DMS114 treated with DMSO at 0.1 percent for 48 hours (cell line): ENCODE measurements around the gene NLN.
"Not testable (repeated sequence)": the region's sequence is repeated elsewhere in the genome, so short reads cannot be mapped to it uniquely, and the experiment has no call there.

Experiments
- DNase-seq: peaks from one replicate; lab custom pipeline; 2025; ENCODE audit not compliant: unreplicated experiment; lab: John Stamatoyannopoulos, UW

NLN gene

DNA sequence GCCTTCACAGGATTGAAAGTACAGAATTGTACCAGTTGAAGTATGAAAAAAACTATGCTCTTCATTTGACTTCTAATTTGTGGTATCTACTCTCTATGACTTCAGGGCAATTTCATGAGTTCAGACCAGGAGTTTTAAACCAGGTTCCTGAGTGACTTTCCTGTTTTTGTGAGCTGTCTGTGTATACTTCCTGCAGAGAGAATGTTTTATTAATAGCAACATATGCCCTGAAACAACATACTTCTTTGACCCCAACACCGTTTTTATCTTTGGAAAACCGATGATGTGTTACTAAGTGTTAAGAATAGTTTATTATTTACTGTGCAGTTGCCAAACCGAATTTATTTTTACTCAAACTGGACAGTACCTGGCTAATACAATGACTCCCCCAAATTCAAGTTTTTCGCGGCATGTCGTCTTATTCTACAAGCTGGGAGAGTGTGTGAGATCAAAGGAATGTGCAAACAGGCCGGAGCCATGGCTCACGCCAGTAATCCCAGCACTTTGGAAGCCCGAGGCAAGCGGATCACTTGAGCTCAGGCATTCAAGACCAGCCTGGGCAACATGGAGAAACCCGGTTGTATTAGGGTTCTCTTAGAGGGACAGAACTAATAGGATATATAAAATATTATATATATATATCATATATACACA, 145.7 kb downstream of the NLN start:
- no peak for DNase-seq

DNA sequence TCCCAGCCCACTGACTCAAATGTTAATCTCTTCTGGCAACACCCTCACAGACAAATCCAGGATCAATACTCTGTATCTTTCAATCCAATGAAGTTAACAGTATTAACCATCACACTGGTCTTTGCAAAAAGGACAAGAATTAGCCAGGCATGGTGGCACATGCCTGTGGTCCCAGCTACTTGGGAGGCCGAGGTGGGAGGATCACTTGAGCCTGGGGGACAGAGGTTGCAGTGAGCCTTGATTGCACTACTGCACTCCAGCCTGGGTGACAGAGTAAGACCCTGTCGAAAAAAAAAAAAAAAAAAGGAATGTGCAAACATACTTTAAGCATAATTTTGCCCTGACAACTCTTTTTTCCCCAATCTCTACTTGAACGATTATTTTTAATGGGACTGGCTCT, 146.5 kb downstream of the NLN start:
- DNase-seq, result no peak

DNA sequence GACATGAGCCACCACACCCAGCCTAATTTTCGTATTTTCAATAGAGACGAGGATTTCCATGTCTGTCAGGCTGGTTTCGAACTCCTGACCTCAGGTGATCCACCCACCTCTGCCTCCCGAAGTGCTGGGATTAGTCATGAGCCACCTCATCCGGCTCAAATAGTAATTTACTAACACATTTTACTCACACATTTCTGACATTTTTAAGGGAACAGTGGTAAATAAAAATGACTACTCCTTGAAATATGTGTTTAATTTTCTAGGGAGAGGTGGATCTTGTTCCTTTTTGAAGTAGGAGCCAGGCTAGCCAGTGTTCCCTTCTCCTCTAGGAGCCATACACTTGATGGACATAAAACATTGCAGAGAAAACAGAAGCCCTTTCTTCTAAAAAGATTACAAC, 149.2 kb downstream of the NLN start:
- no peak for DNase-seq

DNA sequence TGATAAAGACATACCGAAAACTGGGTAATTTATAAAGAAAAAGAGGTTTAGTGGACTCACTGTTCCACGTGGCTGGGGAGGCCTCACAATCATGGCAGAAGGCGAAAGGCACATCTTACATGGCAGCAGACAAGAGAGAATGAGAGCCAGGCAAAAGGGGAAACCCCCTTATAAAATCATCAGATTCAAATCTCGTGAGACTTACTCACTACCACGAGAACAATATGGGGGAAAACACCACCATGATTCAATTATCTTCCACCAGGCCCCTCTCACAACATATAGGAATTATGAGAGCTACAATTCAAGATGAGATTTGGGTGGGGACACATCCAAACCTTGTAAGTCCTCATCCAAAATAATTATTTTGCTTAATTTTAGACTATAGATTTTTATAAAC, 149.8 kb downstream of the NLN start:
- not testable (repeated sequence) for DNase-seq

DNA sequence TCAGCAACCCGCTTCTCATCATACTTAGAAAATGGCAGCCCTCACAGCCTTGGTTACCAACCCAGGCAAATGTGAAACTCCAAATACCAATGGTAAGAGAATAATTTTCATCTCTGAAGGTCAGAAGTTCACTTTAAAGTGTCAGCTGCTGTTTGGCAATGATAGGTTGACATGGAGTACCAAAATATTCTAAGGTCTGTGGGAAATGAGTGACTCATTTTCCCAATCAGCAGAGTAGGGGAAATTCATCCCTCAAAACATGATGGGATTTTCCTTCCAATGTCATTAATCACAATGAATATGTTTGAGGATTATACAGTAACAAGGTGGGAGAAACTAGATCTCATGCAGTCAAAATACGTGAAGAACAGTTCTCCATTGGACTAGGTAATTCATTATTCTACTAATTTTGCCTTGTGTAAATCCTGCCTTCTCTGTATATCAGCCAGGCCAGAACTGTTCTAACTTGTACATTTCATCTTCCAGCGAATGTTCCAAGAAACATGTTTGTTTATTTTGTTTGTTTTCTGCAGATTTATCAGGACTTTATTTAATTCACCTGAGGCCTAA, 151.3 kb downstream of the NLN start:
- DNase-seq, result no peak

DNA sequence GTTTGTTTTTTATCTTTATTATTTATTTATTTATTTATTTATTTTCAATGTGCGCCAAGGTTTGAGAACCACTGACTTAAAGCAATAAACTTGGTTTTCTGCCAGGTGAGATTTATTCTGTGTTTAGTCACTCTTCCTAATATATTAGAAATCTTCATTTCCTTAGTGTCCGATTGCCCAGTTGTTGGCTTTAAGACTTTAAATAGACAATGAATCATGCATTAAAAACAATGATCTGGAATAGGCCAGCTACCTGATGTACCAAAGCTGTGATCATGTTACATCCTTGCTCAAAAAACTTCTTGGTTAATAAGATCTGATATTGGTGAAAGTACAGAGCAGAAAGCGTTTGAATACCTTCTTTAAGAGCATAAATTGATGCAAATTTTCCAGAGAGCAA, 152.2 kb downstream of the NLN start:
- no peak for DNase-seq

DNA sequence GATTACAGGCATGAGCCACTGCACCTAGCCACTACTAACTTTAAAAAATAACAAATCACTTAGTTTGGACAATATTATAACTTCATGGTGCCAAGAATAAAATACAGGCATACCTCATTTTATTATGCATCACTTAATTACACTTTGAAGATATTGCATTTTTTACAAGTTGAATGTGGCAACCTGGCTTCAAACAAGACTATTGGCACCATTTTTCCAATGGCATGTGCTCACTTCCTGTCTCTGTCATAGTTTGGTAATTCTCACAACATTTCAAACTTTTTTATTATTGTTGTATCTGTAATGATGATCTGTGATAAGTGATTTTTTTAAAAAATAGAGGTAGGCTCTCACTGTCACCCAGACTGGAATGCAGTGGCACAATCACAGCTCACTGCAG, 154.5 kb downstream of the NLN start:
- DNase-seq, result no peak

DNA sequence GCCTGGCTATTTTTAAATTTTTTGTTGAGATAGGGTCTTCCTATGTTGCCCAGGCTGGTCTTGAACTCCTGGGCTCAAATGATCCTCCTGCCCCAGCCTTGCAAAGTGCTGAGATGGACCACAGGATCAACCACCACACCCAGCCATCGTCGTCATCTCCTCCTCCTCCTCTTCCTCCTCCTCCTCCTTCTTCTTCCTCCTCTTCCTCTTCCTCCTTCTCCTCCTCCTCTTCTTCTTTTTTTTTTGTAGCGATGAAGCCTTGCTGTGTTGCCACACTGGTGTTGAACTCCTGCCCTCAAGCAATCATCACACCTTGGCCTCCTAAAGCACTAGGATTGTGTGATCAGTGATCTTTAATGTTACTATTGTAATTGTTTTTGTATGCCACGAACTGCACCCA, 155.0 kb downstream of the NLN start:
- DNase-seq, result no peak
